ENCODE measurements around the gene SCAF4.

Gene SCAF4

GRCh38 chr21:31713115-31713514 lies 18.8 kb downstream of the SCAF4 start:
- no peak for DNase-seq (ENCODE audit: low spot score)

- no peak for DNase-seq (ENCODE audit: low spot score)
Observed at GRCh38 chr21:31711745-31712285, 20.1 kb downstream of the SCAF4 start.

GRCh38 chr21:31711326-31711725 lies 20.6 kb downstream of the SCAF4 start:
- no peak for DNase-seq (ENCODE audit: low spot score)

GRCh38 chr21:31710586-31710985 lies 21.3 kb downstream of the SCAF4 start:
- no peak for DNase-seq (ENCODE audit: low spot score)

- no peak for DNase-seq (ENCODE audit: low spot score)
Observed at GRCh38 chr21:31708541-31708940, 23.4 kb downstream of the SCAF4 start.

GRCh38 chr21:31707499-31707898 lies 24.4 kb downstream of the SCAF4 start:
- no peak for DNase-seq (ENCODE audit: low spot score)

GRCh38 chr21:31706562-31706961 lies 25.4 kb downstream of the SCAF4 start:
- DNase-seq (ENCODE audit: low spot score), result no peak

- DNase-seq (ENCODE audit: low spot score), result no peak
Observed at GRCh38 chr21:31700040-31700439, 31.9 kb downstream of the SCAF4 start.

- DNase-seq (ENCODE audit: low spot score), result no peak
Observed at GRCh38 chr21:31698461-31698860, 33.5 kb downstream of the SCAF4 start.

- DNase-seq (ENCODE audit: low spot score), result peak; percentile 18
Observed at GRCh38 chr21:31696424-31696823, 35.5 kb downstream of the SCAF4 start.

GRCh38 chr21:31693222-31693621 lies 38.7 kb downstream of the SCAF4 start:
- no peak for DNase-seq (ENCODE audit: low spot score)

- DNase-seq (ENCODE audit: low spot score), result no peak
Observed at GRCh38 chr21:31688603-31689368, 43.1 kb downstream of the SCAF4 start.

GRCh38 chr21:31687108-31687507 lies 44.8 kb downstream of the SCAF4 start:
- no peak for DNase-seq (ENCODE audit: low spot score)

GRCh38 chr21:31686272-31686915 lies 45.5 kb downstream of the SCAF4 start:
- DNase-seq (ENCODE audit: low spot score), result no peak

- no peak for DNase-seq (ENCODE audit: low spot score)
Observed at GRCh38 chr21:31684918-31685317, 47.0 kb downstream of the SCAF4 start.

GRCh38 chr21:31683029-31683428 lies 48.9 kb downstream of the SCAF4 start:
- no peak for DNase-seq (ENCODE audit: low spot score)

GRCh38 chr21:31682620-31683019 lies 49.3 kb downstream of the SCAF4 start:
- no peak for DNase-seq (ENCODE audit: low spot score)

GRCh38 chr21:31678478-31678877 lies 53.4 kb downstream of the SCAF4 start:
- no peak for DNase-seq (ENCODE audit: low spot score)

- no peak for DNase-seq (ENCODE audit: low spot score)
Observed at GRCh38 chr21:31677047-31677446, 54.9 kb downstream of the SCAF4 start.

GRCh38 chr21:31675960-31676359 lies 56.0 kb downstream of the SCAF4 start:
- DNase-seq (ENCODE audit: low spot score), result no peak

- DNase-seq (ENCODE audit: low spot score), result no peak
Observed at GRCh38 chr21:31675318-31675717, 56.6 kb downstream of the SCAF4 start.

- DNase-seq (ENCODE audit: low spot score), result no peak
Observed at GRCh38 chr21:31673321-31673912, 58.5 kb downstream of the SCAF4 start.

GRCh38 chr21:31671931-31672330 lies 60.0 kb downstream of the SCAF4 start:
- no peak for DNase-seq (ENCODE audit: low spot score)
